A549 treated with GW870086 at 1 μM for 4 hours (cell line): Measurements from ENCODE around the gene TEX261. TPM values are rescaled to one million over a fixed set of nuclear protein-coding genes. Genes with fewer than 3 reads are reported as not detected.

Source experiments
- total RNA-seq: library from RNA; stranded (reverse); fragments of 200-300 nt; extraction: Qiagen RNA extraction; gene quantifications from 5 replicates; pipeline ENCODE4 v1.2.3, GENCODE V29; 2022; ENCODE audit warnings: low read depth

The TEX261 gene
- total RNA-seq, result 71.1 to 85.5 TPM (median 78.7 TPM) in 5 replicates

DNA sequence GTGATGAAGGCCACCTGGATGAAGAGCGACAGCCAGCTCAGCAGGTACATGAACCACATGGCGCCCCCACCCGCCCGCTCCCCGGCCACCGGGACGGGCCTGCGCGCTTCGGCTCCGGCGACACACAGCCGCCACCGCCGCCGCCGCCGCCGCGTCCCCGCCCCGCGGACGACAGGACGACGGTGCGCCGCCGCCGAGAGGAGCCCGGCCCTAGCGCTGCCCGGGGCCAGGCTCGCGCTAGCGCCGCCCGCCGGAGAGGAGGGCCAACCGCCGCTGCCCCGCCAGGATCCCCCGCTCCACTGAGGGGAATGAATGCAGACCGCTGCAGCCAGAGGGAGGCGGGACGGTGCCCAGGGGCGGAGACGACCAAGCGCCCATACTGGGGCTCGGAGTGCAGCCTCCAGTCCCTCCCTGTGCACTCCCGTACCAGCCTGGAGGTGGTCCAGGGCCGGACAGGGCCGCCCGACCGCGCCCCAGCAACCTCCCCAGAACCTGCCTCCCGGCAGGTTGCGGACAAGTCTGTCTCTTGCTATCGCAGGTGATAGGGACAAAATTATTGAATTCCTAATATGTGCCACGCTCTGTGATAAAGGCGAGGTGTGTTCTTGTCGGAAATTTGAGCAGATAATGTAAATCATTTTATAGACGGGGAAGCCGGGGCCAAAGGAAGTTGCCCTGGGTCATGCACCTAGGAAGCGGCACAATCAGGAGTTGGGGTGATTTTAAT, at the start of gene TEX261:
Gene TEX261, minus strand, starts transcription at position 175 of the 727 bp plus-strand sequence. Its CDS starts 116 bp downstream, at position 59.

DNA sequence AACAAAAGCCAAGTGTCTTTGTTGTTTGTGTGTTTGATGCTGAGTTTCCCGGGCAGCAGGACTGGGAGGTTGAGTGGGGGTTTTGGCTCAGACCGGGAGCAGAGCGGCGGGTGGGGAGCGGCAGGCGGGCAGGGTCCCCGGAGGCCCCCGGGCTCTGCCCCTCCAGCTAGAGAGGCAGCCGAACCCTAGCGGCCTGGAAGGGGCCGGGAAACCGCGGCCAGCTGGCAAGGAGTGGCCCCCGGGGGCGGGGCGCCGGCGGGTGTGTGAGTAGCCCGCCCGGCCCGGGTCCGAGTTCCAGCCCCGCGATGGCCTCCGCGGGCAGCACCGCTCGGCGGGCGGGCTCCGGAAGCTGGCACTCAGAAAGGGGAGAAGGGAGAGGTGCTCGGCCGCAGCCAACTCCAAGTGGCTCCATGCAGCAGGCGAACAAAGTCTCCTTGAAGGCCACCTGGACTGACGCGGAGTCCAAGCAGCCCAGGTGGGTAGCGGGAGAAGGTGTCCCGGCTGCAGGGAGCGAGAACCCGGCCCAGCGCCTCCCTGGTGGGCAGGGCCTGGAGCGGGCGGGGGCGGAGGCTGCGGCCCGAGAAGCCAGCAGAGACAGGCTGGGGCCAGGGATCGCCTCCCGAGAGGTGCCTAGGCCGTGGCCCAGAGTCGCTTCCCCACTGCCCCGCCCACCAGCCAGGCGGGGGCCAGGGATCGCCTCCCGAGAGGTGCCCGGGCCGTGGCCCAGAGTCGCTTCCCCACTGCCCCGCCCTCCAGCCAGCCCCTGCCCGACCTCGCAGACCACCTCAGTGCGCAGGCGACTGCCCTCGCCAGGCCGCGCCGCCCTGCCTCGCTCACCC, 16.1 kb downstream of the TEX261 start, which contains the start of gene ANKRD53:
Gene ANKRD53, plus strand, starts transcription at position 290 of the 839 bp plus-strand sequence. Its CDS starts 16 bp downstream, at position 306.

Other genes starting within 250 kb of the TEX261 start
- gene ADD2, start 226.7 kb downstream of the TEX261 start, total RNA-seq, result 18.8 to 27.9 TPM (median 24.0 TPM) in 5 replicates
- not detected in 5 replicates for gene FIGLA, start 204.2 kb downstream of the TEX261 start, total RNA-seq
- gene CLEC4F, start 174.3 kb downstream of the TEX261 start, total RNA-seq, result not detected in 5 replicates
- gene CD207, start 159.1 kb downstream of the TEX261 start, total RNA-seq, result not detected in 5 replicates
- gene VAX2, start 94.3 kb downstream of the TEX261 start, total RNA-seq, result 3.4 to 4.7 TPM (median 4.0 TPM) in 5 replicates
- 1.2 to 2.5 TPM (median 2.4 TPM) in 5 replicates for gene ATP6V1B1, start 59.0 kb downstream of the TEX261 start, total RNA-seq
- gene ANKRD53, start 16.2 kb downstream of the TEX261 start, total RNA-seq, result 0.12 TPM in 1 of 5 replicates, not detected in the others
- gene NAGK, start 73.8 kb upstream of the TEX261 start, total RNA-seq, result 60.9 to 87.9 TPM (median 78.9 TPM) in 5 replicates
- gene MCEE, start 135.4 kb upstream of the TEX261 start, total RNA-seq, result 11.3 to 14.0 TPM (median 12.7 TPM) in 5 replicates
- gene MPHOSPH10, start 135.8 kb upstream of the TEX261 start, total RNA-seq, result 37.3 to 44.6 TPM (median 40.5 TPM) in 5 replicates
- 0.19 to 0.30 TPM (median 0.28 TPM) in 5 replicates for gene PAIP2B, start 232.2 kb upstream of the TEX261 start, total RNA-seq